ENCODE data around the gene FAM199X. TPM values are rescaled to one million over a fixed set of nuclear protein-coding genes. Genes with fewer than 3 reads are reported as not detected.

The FAM199X gene
- total RNA-seq, 1 experiment from 2014 or later, result 14.3 TPM

- H3K9me3 ChIP-seq (ENCODE audit: low read depth, low read length, poor library complexity, severe bottlenecking), result no peaks in the 10 kb centered on the region
- ChIA-PET POLR2A (ENCODE audit: low non-redundant PET) (interaction anchor here (0.5 kb wide), 1 partner anchor 16 kb away, joined by 15 read pairs; no protein-coding TSS in a partner anchor), CTCF (no interaction called here)
- peaks cover 3% of the 10 kb centered on the region for H3K27me3 ChIP-seq (replicated peaks; ENCODE audit: insufficient read depth, low read depth, low read length, poor library complexity)
- no peaks in the 10 kb centered on the region for H3K4me1 ChIP-seq (ENCODE audit: insufficient read depth, low read length, poor library complexity, severe bottlenecking)
- H3K36me3 ChIP-seq (ENCODE audit: insufficient read depth, low read length, poor library complexity, severe bottlenecking), result peaks cover 10% of the 10 kb centered on the region
- BruUV-seq (replicated peaks), result no TSS peak
- intact Hi-C loops (cut with micrococcal nuclease; ENCODE audit: unreplicated experiment), result no loop called here
- H3K27ac ChIP-seq (ENCODE audit: low read depth, low read length, poor library complexity, severe bottlenecking), result no peak overlapping the region
- H3K4me3 ChIP-seq (ENCODE audit: low read depth, low read length, poor library complexity, severe bottlenecking), result no peak overlapping the region
- TF ChIP-seq CTCF (conservative IDR thresholded peaks at IDR 0.05; ENCODE audit: low read depth, low read length) (no peak), EZH2 (IDR thresholded peaks at IDR 0.05; ENCODE audit: borderline replicate concordance, low read depth, low read length, poor library complexity, severe bottlenecking) (no peak)
- no peak for DNase-seq (ENCODE audit: low spot score)
Observed at GRCh38 chrX:104183685-104184084, 17.4 kb downstream of the FAM199X start.

- no TSS peak for BruUV-seq (replicated peaks)
- no peak for DNase-seq (ENCODE audit: low spot score)
- H3K4me3 ChIP-seq (ENCODE audit: low read depth, low read length, poor library complexity, severe bottlenecking), result no peak overlapping the region
- no peaks in the 10 kb centered on the region for H3K9me3 ChIP-seq (ENCODE audit: low read depth, low read length, poor library complexity, severe bottlenecking)
- intact Hi-C loops (cut with micrococcal nuclease; ENCODE audit: unreplicated experiment), result no loop called here
- H3K36me3 ChIP-seq (ENCODE audit: insufficient read depth, low read length, poor library complexity, severe bottlenecking), result peaks cover 14% of the 10 kb centered on the region
- no peak for TF ChIP-seq EZH2 (IDR thresholded peaks at IDR 0.05; ENCODE audit: borderline replicate concordance, low read depth, low read length, poor library complexity, severe bottlenecking)
- no peak for TF ChIP-seq CTCF (conservative IDR thresholded peaks at IDR 0.05; ENCODE audit: low read depth, low read length)
- ChIA-PET POLR2A (ENCODE audit: low non-redundant PET) (no interaction called here), CTCF (no interaction called here)
- H3K4me1 ChIP-seq (ENCODE audit: insufficient read depth, low read length, poor library complexity, severe bottlenecking), result no peaks in the 10 kb centered on the region
- H3K27me3 ChIP-seq (replicated peaks; ENCODE audit: insufficient read depth, low read depth, low read length, poor library complexity), result peaks cover 3% of the 10 kb centered on the region
- H3K27ac ChIP-seq (ENCODE audit: low read depth, low read length, poor library complexity, severe bottlenecking), result no peak overlapping the region
Observed at GRCh38 chrX:104187931-104188330, 21.7 kb downstream of the FAM199X start.

DNA sequence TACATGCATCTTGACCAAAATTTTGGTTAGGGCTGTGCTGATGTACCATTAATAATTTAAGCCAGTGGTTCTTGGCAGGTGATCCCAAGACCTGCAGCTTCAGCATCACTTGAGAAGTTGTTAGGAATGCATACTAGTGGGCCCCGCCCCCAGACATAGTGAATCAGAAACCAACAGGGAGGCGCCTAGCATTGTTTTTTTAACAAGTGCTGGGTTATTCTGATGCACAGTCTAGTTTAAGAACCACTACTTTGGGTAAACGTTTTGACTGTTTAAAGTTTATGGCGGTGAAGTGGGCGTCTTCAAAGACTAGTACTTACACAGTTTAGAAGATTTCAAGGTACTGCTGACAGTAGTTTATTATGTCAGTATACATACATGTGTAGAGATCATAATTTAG is 23.6 kb downstream of the FAM199X start:
- Histone ChIP-seq H3K4me1 (ENCODE audit: insufficient read depth, low read length, poor library complexity, severe bottlenecking) (no peaks in the 10 kb centered on the region), H3K27ac (ENCODE audit: low read depth, low read length, poor library complexity, severe bottlenecking) (no peak overlapping the region), H3K9me3 (ENCODE audit: low read depth, low read length, poor library complexity, severe bottlenecking) (no peaks in the 10 kb centered on the region), H3K27me3 (replicated peaks; ENCODE audit: insufficient read depth, low read depth, low read length, poor library complexity) (peaks cover 3% of the 10 kb centered on the region), H3K36me3 (ENCODE audit: insufficient read depth, low read length, poor library complexity, severe bottlenecking) (peaks cover 14% of the 10 kb centered on the region), H3K4me3 (ENCODE audit: low read depth, low read length, poor library complexity, severe bottlenecking) (no peak overlapping the region)
- CTCF ChIA-PET, result no interaction called here
- intact Hi-C loops (cut with micrococcal nuclease; ENCODE audit: unreplicated experiment), result no loop called here
- DNase-seq (ENCODE audit: low spot score), result no peak
- BruUV-seq (replicated peaks), result no TSS peak
- no peak for TF ChIP-seq CTCF (conservative IDR thresholded peaks at IDR 0.05; ENCODE audit: low read depth, low read length)
- no peak for TF ChIP-seq EZH2 (IDR thresholded peaks at IDR 0.05; ENCODE audit: borderline replicate concordance, low read depth, low read length, poor library complexity, severe bottlenecking)
- POLR2A ChIA-PET (ENCODE audit: low non-redundant PET), result no interaction called here
